PFSK-1 (cell line): ENCODE results near the gene TCF12.

Experiments
- FOXP2 ChIP-seq: optimal IDR thresholded peaks from 2 replicates; pipeline ENCODE3; 2011; ENCODE audit warnings: borderline replicate concordance, control low read depth, inconsistent platforms; ENCODE audit not compliant: insufficient read depth; ENCODE audit errors: extremely low read length, extremely low read depth
- POLR2AphosphoS5 ChIP-seq: IDR thresholded peaks from 2 replicates; pipeline ENCODE4 v1.6.1; 2012; ENCODE audit warnings: low read depth, mild to moderate bottlenecking, control low read depth, low read length, moderate library complexity
- SIN3A ChIP-seq: IDR thresholded peaks from 2 replicates; pipeline ENCODE4 v1.6.1; 2012; ENCODE audit warnings: mild to moderate bottlenecking, low read length, moderate library complexity, borderline replicate concordance; ENCODE audit not compliant: insufficient read depth
- TAF1 ChIP-seq: IDR thresholded peaks from 2 replicates; pipeline ENCODE4 v1.6.1; 2012; ENCODE audit warnings: low read length, control low read depth, borderline replicate concordance; ENCODE audit not compliant: insufficient read depth
- TF ChIP-seq, protein P1 (sequence below), 2 experiments: IDR thresholded peaks; 2 replicates each; pipeline versions ENCODE4 v1.6.1 to v1.8.0; 2011 to 2012; ENCODE audit warnings: low read depth in 2 of 2, low read length in 2 of 2, control low read depth in 1 of 2, inconsistent platforms in 1 of 2, mild to moderate bottlenecking in 1 of 2, moderate library complexity in 1 of 2; ENCODE audit not compliant: insufficient read depth in 1 of 2

TCF12 gene

DNA sequence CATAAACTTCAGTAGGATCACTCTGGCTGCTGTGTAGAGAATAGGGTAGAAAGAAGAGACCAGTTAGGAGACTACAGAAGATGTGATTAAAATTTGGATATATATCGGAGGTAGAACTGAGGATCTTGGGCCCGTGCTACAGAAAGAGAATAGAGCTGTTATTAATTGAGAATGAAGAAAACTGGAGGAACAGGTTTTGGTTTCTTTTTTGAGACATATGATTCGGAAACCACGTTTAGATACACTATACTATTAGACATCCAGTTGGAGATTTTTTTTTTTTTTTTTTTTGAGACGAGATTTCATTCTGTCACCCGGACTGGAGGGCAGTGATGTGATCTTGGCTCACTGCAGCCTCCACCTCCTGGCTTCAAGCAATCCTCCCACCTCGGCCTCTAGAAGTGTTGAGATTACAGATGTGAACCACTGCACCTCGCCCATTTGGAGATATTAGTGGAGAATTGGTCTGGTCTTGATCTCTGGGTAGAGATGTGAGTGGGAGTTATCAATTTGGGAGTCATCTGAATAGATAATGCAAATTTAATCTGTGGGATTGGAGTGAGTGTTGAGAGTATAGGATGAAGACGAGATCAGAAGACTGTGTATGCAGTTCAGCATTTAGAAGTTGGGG lies 50.9 kb downstream of the TCF12 start:
- TF ChIP-seq TAF1 = no peak
- no peak for TF ChIP-seq SIN3A
- no peak for TF ChIP-seq FOXP2
- TF ChIP-seq POLR2AphosphoS5 = no peak
- TF ChIP-seq, protein P1, sequence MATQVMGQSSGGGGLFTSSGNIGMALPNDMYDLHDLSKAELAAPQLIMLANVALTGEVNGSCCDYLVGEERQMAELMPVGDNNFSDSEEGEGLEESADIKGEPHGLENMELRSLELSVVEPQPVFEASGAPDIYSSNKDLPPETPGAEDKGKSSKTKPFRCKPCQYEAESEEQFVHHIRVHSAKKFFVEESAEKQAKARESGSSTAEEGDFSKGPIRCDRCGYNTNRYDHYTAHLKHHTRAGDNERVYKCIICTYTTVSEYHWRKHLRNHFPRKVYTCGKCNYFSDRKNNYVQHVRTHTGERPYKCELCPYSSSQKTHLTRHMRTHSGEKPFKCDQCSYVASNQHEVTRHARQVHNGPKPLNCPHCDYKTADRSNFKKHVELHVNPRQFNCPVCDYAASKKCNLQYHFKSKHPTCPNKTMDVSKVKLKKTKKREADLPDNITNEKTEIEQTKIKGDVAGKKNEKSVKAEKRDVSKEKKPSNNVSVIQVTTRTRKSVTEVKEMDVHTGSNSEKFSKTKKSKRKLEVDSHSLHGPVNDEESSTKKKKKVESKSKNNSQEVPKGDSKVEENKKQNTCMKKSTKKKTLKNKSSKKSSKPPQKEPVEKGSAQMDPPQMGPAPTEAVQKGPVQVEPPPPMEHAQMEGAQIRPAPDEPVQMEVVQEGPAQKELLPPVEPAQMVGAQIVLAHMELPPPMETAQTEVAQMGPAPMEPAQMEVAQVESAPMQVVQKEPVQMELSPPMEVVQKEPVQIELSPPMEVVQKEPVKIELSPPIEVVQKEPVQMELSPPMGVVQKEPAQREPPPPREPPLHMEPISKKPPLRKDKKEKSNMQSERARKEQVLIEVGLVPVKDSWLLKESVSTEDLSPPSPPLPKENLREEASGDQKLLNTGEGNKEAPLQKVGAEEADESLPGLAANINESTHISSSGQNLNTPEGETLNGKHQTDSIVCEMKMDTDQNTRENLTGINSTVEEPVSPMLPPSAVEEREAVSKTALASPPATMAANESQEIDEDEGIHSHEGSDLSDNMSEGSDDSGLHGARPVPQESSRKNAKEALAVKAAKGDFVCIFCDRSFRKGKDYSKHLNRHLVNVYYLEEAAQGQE (IDR thresholded peaks at IDR 0.05; ENCODE audit: insufficient read depth in 1 of 2, low read depth in 2 of 2, low read length in 2 of 2) = no peak

DNA sequence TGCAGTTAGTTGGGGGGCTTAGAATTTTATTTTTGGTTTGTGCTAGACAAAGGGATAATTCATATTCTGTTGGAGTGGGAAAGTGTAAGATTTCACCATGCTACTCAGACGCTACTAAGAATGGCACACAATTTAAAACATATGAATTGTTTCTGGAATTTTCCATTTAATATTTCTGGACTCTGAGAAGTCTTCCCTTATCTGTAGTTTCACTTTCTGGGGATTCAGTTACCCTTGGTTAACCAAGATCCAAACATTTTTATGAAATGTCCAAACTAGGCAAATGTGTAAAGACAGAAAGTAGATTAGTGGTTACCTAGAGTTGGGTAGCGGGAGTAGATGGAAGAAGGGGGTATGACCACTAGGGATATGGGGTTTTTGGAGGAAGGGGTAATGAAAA lies 53.1 kb downstream of the TCF12 start:
- TF ChIP-seq, protein P1 (IDR thresholded peaks at IDR 0.05; ENCODE audit: insufficient read depth in 1 of 2, low read depth in 2 of 2, low read length in 2 of 2) = no peak
- TF ChIP-seq SIN3A = no peak
- TF ChIP-seq FOXP2 = no peak
- no peak for TF ChIP-seq POLR2AphosphoS5
- TF ChIP-seq TAF1 = no peak

DNA sequence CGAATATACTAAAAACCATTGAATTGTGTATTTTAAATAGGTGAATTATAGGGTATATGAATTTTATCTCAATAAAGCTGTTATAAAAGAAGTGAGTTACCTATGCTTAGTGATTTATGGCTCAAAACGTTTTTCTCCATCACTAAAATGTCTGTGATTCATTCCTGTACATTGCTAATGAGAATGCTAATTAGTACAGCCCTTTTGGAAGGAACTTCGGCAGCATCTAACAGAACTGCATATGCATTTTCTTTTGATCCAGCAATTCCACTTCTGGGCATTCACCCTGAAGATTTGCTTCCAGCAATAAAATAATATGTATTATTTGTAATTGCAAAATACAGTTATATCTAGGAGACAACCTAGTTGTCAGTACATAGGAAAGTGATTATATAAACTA lies 53.6 kb downstream of the TCF12 start:
- TF ChIP-seq, protein P1 (IDR thresholded peaks at IDR 0.05; ENCODE audit: insufficient read depth in 1 of 2, low read depth in 2 of 2, low read length in 2 of 2) = no peak
- TF ChIP-seq FOXP2 (no peak), POLR2AphosphoS5 (no peak), SIN3A (no peak), TAF1 (no peak)

DNA sequence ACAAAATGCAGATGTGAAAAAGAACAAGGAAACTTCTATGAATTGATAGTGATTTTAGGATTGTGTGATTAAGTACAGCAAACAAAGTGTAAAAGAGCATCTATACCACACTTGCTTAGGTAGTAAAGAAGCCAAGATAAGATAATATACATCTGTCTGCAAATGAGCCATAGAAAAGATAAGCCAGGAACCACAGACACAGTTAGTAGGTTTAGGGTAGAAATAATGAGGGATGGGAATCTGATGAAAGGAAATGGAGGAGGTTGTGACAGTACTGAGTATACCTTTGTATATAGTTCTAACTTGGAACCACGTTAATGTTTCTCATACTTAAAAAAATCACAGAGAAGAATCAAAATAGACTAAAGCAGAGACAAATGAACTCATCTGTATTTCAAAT lies 54.0 kb downstream of the TCF12 start:
- TF ChIP-seq POLR2AphosphoS5 (no peak), TAF1 (no peak), SIN3A (no peak), FOXP2 (no peak)
- TF ChIP-seq, protein P1 (IDR thresholded peaks at IDR 0.05; ENCODE audit: insufficient read depth in 1 of 2, low read depth in 2 of 2, low read length in 2 of 2) = no peak

DNA sequence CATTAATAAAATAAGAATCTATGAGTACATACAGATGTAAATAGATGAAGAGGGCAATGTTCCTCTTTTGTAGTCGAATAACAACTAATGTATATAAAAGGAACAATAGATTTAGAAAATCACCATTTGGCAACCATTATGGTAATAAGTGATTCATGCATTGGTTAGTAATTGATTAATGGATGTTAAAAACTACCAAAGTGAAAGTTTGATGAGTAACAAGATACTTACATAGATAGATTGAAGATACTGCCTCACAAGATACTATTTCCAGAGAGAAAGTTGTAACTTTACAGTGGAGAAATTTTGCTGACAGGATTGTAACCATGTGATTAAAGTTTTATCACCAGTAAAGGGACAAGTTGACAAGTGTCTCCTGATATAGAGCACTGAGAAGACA lies 55.0 kb downstream of the TCF12 start:
- TF ChIP-seq FOXP2 (no peak), TAF1 (no peak), SIN3A (no peak), POLR2AphosphoS5 (no peak)
- TF ChIP-seq, protein P1 (IDR thresholded peaks at IDR 0.05; ENCODE audit: insufficient read depth in 1 of 2, low read depth in 2 of 2, low read length in 2 of 2) = no peak
